ENCODE measurements around the gene PLXNA2. TPM values are rescaled to one million over a fixed set of nuclear protein-coding genes. Genes with fewer than 3 reads are reported as not detected.

The PLXNA2 gene
- total RNA-seq, 1 donor from 2014 or later, result 17.7 TPM

DNA sequence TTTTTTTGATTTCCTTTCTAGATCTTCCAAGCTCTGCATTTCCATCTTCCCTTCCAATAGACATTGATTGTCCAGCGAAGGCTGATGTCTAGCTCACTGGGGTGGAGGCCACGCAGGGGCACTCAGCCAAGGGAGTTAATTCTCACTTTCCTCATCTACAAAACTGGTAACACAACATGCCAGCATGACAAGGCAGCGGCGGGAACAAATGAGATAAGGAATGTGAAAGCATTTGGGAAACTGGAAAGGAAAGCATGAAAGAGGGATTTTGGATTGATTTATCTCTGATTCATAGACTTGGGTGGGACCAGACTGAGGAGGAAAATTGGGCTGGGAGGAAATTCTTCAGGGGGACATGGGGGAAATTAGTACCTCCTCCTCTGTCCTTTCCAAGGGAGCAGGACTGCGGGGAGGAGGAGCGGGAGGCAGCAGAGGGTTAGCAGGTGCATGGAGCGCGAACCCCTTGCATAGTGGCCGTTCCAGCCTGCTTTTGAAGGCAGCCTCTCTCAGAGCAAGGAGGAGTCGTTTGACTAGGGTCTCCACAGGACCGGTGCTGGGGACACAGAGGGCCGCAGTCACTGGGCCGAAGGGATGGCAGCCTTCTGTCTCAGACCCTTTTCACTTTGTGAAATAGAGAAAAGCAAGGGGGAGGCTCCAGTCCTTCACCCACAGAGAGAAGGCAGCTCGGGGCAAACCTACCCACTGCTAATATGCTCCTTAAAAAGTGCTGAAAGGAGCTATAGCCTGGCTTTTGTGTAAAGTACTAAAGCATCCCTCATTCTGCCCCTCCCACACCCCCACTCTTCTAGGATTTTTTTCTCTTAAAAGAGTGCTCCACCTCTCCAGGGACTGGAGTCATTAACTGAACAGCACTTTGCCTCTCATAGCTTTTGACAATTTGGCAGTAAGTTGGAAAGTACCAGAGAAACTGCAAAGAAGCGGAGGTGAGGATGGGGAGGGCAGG is 89.2 kb downstream of the PLXNA2 start:
- no peaks in the 10 kb centered on the region for H3K9me3 ChIP-seq (ENCODE audit: insufficient read depth, low read depth, low read length)
- H4K20me1 ChIP-seq (ENCODE audit: insufficient read depth, low read length), result no peaks in the 10 kb centered on the region
- H3K9ac ChIP-seq (ENCODE audit: low read length), result no peak overlapping the region
- no peaks in the 10 kb centered on the region for H3K9me3 Mint-ChIP-seq (ENCODE audit: unreplicated experiment)
- TF ChIP-seq, protein P1, sequence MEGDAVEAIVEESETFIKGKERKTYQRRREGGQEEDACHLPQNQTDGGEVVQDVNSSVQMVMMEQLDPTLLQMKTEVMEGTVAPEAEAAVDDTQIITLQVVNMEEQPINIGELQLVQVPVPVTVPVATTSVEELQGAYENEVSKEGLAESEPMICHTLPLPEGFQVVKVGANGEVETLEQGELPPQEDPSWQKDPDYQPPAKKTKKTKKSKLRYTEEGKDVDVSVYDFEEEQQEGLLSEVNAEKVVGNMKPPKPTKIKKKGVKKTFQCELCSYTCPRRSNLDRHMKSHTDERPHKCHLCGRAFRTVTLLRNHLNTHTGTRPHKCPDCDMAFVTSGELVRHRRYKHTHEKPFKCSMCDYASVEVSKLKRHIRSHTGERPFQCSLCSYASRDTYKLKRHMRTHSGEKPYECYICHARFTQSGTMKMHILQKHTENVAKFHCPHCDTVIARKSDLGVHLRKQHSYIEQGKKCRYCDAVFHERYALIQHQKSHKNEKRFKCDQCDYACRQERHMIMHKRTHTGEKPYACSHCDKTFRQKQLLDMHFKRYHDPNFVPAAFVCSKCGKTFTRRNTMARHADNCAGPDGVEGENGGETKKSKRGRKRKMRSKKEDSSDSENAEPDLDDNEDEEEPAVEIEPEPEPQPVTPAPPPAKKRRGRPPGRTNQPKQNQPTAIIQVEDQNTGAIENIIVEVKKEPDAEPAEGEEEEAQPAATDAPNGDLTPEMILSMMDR (IDR thresholded peaks at IDR 0.05; ENCODE audit: insufficient read depth, low read depth, low read length), result no peak
- no peak for TF ChIP-seq EZH2 (IDR thresholded peaks at IDR 0.05; ENCODE audit: insufficient read depth, low read length)
- H2AFZ ChIP-seq (ENCODE audit: low read depth, low read length), result no peak overlapping the region
- H3K27me3 ChIP-seq (ENCODE audit: insufficient read depth, low read length), result peaks cover 2% of the 10 kb centered on the region
- no peaks in the 10 kb centered on the region for H3K79me2 ChIP-seq (ENCODE audit: insufficient read depth, low read length)
- no peaks in the 10 kb centered on the region for H3K36me3 ChIP-seq (ENCODE audit: insufficient read depth, low read length)
- no peak overlapping the region for H3K27ac Mint-ChIP-seq (ENCODE audit: unreplicated experiment)
- H3K4me3 Mint-ChIP-seq (ENCODE audit: unreplicated experiment), result no peak overlapping the region
- H3K4me1 Mint-ChIP-seq (ENCODE audit: low read depth, unreplicated experiment), result peaks cover 14% of the 10 kb centered on the region
- H3K4me2 ChIP-seq (ENCODE audit: low read length), result no peak overlapping the region
- H3K36me3 Mint-ChIP-seq (ENCODE audit: low read depth, unreplicated experiment), result peaks cover 3% of the 10 kb centered on the region
- peaks cover 18% of the 10 kb centered on the region for H3K4me1 ChIP-seq (ENCODE audit: insufficient read depth, low read length)
- no peak overlapping the region for H3K4me3 ChIP-seq (ENCODE audit: insufficient read depth, low read depth, low read length)
- FAIRE-seq (no peak), DNase-seq (ENCODE audit: low read depth) (peak; percentile 29)
- H3K27me3 Mint-ChIP-seq (ENCODE audit: low read depth, unreplicated experiment), result peaks cover 25% of the 10 kb centered on the region
- H3K27ac ChIP-seq (ENCODE audit: low read depth, low read length), result no peak overlapping the region

GRCh38 chr1:208154040-208154439 is 90.1 kb downstream of the PLXNA2 start:
- Mint-ChIP-seq H3K9me3 (ENCODE audit: unreplicated experiment) (no peaks in the 10 kb centered on the region), H3K4me1 (ENCODE audit: low read depth, unreplicated experiment) (peaks cover 5% of the 10 kb centered on the region)

More at GRCh38 chr1:208154040-208154439, 90.1 kb downstream of the PLXNA2 start:
- Histone ChIP-seq H3K27ac (ENCODE audit: low read depth, low read length) (no peak overlapping the region), H3K4me3 (ENCODE audit: insufficient read depth, low read depth, low read length) (no peak overlapping the region), H3K4me1 (ENCODE audit: insufficient read depth, low read length) (peaks cover 9% of the 10 kb centered on the region), H3K4me2 (ENCODE audit: low read length) (no peak overlapping the region), H4K20me1 (ENCODE audit: insufficient read depth, low read length) (peaks cover 3% of the 10 kb centered on the region), H3K79me2 (ENCODE audit: insufficient read depth, low read length) (no peaks in the 10 kb centered on the region), H3K27me3 (ENCODE audit: insufficient read depth, low read length) (peaks cover 2% of the 10 kb centered on the region), H3K9ac (ENCODE audit: low read length) (no peak overlapping the region), H3K36me3 (ENCODE audit: insufficient read depth, low read length) (no peaks in the 10 kb centered on the region), H3K9me3 (ENCODE audit: insufficient read depth, low read depth, low read length) (no peaks in the 10 kb centered on the region), H2AFZ (ENCODE audit: low read depth, low read length) (no peak overlapping the region)
- DNase-seq (ENCODE audit: low read depth), result no peak
- H3K27ac Mint-ChIP-seq (ENCODE audit: unreplicated experiment), result no peak overlapping the region
- no peak overlapping the region for H3K4me3 Mint-ChIP-seq (ENCODE audit: unreplicated experiment)
- peaks cover 3% of the 10 kb centered on the region for H3K36me3 Mint-ChIP-seq (ENCODE audit: low read depth, unreplicated experiment)
- TF ChIP-seq, protein P1 (IDR thresholded peaks at IDR 0.05; ENCODE audit: insufficient read depth, low read depth, low read length), result no peak
- no peak for TF ChIP-seq EZH2 (IDR thresholded peaks at IDR 0.05; ENCODE audit: insufficient read depth, low read length)
- H3K27me3 Mint-ChIP-seq (ENCODE audit: low read depth, unreplicated experiment), result peaks cover 25% of the 10 kb centered on the region
- no peak for FAIRE-seq

Data from astrocyte (in vitro differentiated cells and primary cell).